Thyroid gland (tissue), 4 donors: ENCODE data around the gene SETBP1. TPM values are rescaled to one million over a fixed set of nuclear protein-coding genes. Genes with fewer than 3 reads are reported as not detected.

Source experiments
- DNase-seq, 2 donors: peaks; one replicate each; pipeline ENCODE4 v3.0.0-alpha.2; 2019
- H3K27ac ChIP-seq, 3 donors: fragments of 200-600 bp; sonication (generic); 1 replicate in 2 of 3; 2 replicates in 1 of 3; pipeline ENCODE4 v1.5.1; 2016 to 2019; ENCODE audit warnings: mild to moderate bottlenecking in 1 of 3, moderate library complexity in 1 of 3
- H3K27me3 ChIP-seq: fragments of 200-600 bp; sonication (generic); one replicate; pipeline ENCODE4 v1.5.1; 2019
- H3K36me3 ChIP-seq, 2 donors: fragments of 200-600 bp; sonication (generic); one replicate each; pipeline ENCODE4 v1.5.1; 2016 to 2019
- H3K4me1 ChIP-seq, 2 donors: fragments of 200-600 bp; sonication (generic); one replicate each; pipeline ENCODE4 v1.5.1; 2017 to 2019
- H3K4me3 ChIP-seq, 3 donors: fragments of 200-600 bp; sonication (generic); replicated peaks in 1 of 3; 1 replicate in 2 of 3; 2 replicates in 1 of 3; pipeline ENCODE4 v1.5.1; 2016; ENCODE audit warnings: mild to moderate bottlenecking in 1 of 3
- H3K9me3 ChIP-seq: fragments of 200-600 bp; sonication (generic); one replicate; pipeline ENCODE4 v1.5.1; 2017
- POLR2A ChIP-seq, 2 donors: fragments of 450-650 bp; IDR thresholded peaks; one replicate each; pipeline ENCODE4 v1.6.1; 2017; ENCODE audit warnings: antibody characterized with exemption in 2 of 2, mild to moderate bottlenecking in 2 of 2, moderate library complexity in 1 of 2
- WGBS, 2 donors: methylation state at CpG; one replicate each; pipeline ENCODE4 v1.1.5; 2017; 5-methylcytosine and 5-hydroxymethylcytosine counted together
- intact Hi-C: fragments of 100-400 bp; cut with DNase I; formaldehyde crosslinking; loops from one replicate; pipeline ENCODE4 v1.15.1; 2023
- total RNA-seq, 4 donors: library from RNA; depleted of rRNA; stranded (reverse); fragments of >200 nt; gene quantifications; one replicate each; pipeline ENCODE4 v1.2.3, GENCODE V29; 2016
- TF ChIP-seq, protein P1 (sequence below), 6 experiments: fragments of 200-600 bp in 3 of 6; fragments of 450-650 bp in 3 of 6; sonication (generic) in 3 of 6; IDR thresholded peaks; one replicate each; pipeline ENCODE4 v1.5.1; 2016 to 2019; ENCODE audit warnings: antibody characterized with exemption in 6 of 6, mild to moderate bottlenecking in 2 of 6, inconsistent platforms in 1 of 6, moderate library complexity in 1 of 6

The SETBP1 gene
- total RNA-seq, 4 donors from 2014 or later = 32.1 to 72.0 (median 42.0) TPM

DNA sequence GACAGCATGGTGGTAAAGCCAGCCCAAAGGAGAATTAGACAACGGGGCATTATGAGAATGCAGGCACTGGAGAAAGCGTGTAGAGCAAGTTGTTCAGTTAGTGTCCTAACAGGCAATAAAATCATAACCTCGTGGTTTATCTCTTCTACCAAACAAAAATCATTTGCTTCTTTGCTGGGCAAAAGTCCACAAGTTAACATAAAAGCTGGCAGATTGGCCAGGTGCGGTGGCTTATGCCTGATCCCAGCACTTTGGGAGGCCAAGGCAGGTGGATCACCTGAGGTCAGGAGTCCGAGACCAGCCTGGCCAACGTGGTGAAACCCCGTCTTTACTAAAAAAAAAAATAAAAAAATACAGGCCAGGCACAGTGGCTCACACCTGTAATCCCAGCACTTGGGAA lies 364.1 kb downstream of the SETBP1 start:
- WGBS, 2 donors = 92 to 94% methylated on average over 7 of the region's 7 CpGs

DNA sequence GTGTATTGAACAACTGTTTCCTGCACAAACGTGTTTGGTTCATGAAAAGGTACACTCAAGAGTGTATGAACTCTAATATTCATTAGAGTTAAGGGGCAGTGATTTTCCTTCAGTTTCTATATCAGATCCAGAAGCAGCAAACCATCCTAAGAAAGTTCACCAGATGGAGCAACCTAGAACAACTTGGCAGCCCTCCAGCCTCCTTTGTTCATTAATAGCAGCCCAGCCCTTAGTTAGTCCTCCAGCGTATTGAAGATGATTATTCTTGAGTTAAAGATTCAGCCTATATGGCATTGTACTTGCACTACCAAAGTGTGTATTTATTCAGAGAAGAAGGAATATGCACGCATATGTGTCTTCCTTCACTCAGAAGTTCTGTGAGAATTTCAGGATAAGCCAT lies 365.5 kb downstream of the SETBP1 start:
- peaks cover 0 to 6% of the 10 kb centered on the region in 2 donors for H3K4me1 ChIP-seq
- intact Hi-C loops = no loop called here
- no peak overlapping the region for H3K4me3 ChIP-seq
- no peak for TF ChIP-seq POLR2A (IDR thresholded peaks at IDR 0.05)
- TF ChIP-seq, protein P1, sequence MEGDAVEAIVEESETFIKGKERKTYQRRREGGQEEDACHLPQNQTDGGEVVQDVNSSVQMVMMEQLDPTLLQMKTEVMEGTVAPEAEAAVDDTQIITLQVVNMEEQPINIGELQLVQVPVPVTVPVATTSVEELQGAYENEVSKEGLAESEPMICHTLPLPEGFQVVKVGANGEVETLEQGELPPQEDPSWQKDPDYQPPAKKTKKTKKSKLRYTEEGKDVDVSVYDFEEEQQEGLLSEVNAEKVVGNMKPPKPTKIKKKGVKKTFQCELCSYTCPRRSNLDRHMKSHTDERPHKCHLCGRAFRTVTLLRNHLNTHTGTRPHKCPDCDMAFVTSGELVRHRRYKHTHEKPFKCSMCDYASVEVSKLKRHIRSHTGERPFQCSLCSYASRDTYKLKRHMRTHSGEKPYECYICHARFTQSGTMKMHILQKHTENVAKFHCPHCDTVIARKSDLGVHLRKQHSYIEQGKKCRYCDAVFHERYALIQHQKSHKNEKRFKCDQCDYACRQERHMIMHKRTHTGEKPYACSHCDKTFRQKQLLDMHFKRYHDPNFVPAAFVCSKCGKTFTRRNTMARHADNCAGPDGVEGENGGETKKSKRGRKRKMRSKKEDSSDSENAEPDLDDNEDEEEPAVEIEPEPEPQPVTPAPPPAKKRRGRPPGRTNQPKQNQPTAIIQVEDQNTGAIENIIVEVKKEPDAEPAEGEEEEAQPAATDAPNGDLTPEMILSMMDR (IDR thresholded peaks at IDR 0.05) = no peak
- no peaks in the 10 kb centered on the region for H3K9me3 ChIP-seq
- H3K36me3 ChIP-seq = no peaks in the 10 kb centered on the region
- H3K27ac ChIP-seq = no peak overlapping the region
- DNase-seq = no peak
- H3K27me3 ChIP-seq = no peaks in the 10 kb centered on the region
- 88 to 92% methylated on average over 3 of the region's 3 CpGs for WGBS, 2 donors

More for the DNA sequence above, 364.1 kb downstream of the SETBP1 start:
- Histone ChIP-seq H3K4me3 (no peak overlapping the region), H3K27me3 (no peaks in the 10 kb centered on the region), H3K27ac (no peak overlapping the region), H3K36me3 (no peaks in the 10 kb centered on the region), H3K4me1 (no peaks in the 10 kb centered on the region), H3K9me3 (no peaks in the 10 kb centered on the region)
- TF ChIP-seq POLR2A (IDR thresholded peaks at IDR 0.05) = no peak
- TF ChIP-seq, protein P1 (IDR thresholded peaks at IDR 0.05) = no peak
- no peak for DNase-seq
- intact Hi-C loops = no loop called here

DNA sequence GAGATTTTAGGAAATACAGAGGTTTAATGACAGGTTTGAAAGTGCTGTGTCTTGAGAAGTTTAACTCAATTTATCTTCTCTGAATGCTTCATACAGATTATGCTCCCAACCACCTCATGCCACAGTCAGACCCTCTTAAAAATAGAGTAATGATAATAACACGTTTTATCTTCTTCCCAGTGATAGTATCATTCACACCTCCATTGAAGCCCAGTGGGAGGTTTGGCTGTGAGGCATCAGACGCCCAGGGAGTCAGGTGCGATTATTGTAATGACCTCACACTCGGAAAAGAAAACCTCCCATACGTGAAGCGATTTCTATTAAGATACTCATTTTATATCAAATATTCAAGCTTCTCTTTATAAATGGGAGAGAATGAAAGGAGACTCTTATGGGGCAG lies 366.3 kb downstream of the SETBP1 start:
- Histone ChIP-seq H3K4me1 (peaks cover 0 to 6% of the 10 kb centered on the region in 2 donors), H3K36me3 (no peaks in the 10 kb centered on the region), H3K27ac (no peak overlapping the region), H3K27me3 (no peaks in the 10 kb centered on the region), H3K9me3 (no peaks in the 10 kb centered on the region), H3K4me3 (no peak overlapping the region)
- WGBS, 2 donors = 91 to 92% methylated on average over 6 of the region's 6 CpGs
- TF ChIP-seq, protein P1 (IDR thresholded peaks at IDR 0.05) = no peak
- no peak for TF ChIP-seq POLR2A (IDR thresholded peaks at IDR 0.05)
- intact Hi-C loops = no loop called here
- no peak for DNase-seq

DNA sequence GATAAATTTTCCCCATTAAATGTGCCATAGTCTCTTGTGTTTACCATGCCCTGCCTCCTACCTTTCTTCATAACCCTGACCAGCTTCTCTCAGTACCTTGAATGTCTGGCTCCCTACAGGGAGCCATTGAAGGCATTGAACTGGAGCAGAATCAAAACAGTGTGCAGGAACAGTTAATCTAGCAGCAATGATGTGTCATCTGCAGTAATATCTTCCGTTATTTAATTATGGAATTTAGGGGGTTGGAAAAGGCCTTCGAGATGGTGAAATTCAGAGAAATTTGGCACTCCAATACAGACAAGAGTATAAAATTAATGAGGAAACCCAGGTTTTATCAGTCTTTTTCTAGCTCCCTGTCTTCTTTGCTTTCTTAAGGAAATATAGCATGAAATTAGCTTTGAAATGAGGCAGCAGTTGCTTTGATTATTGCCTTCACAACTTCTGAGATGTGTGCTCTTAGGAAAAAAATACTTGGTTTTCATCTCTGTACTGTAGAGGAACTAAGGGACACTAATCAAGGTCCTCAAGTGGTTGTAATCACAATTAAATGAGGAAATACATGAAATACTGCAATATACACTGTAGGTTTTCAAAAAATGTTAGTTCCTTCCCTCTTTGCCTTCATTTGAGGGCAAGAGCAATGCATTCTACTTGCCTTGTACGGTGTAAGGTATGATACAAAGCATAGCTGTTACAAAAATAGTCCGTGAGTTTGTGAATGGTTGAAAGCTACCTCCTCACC lies 369.1 kb downstream of the SETBP1 start:
- Histone ChIP-seq H3K4me3 (no peak overlapping the region), H3K27ac (no peak overlapping the region), H3K27me3 (no peaks in the 10 kb centered on the region), H3K4me1 (peaks cover 0 to 6% of the 10 kb centered on the region in 2 donors), H3K9me3 (no peaks in the 10 kb centered on the region), H3K36me3 (no peaks in the 10 kb centered on the region)
- TF ChIP-seq, protein P1 (IDR thresholded peaks at IDR 0.05) = no peak
- TF ChIP-seq POLR2A (IDR thresholded peaks at IDR 0.05) = no peak
- WGBS, 2 donors = 90 to 94% methylated on average over 4 of the region's 4 CpGs
- no peak for DNase-seq
- intact Hi-C loops = no loop called here
